GM18907 (cell line): Measurements from ENCODE around the gene CPLX1.
"Not testable (repeated sequence)": the region's sequence is repeated elsewhere in the genome, so short reads cannot be mapped to it uniquely, and the experiment has no call there.

Experiments
- ATAC-seq: cut with Tn5 transposase; IDR thresholded peaks from one replicate; pipeline ENCODE4 v1.9.1; 2021; ENCODE audit warnings: mild to moderate bottlenecking, moderate library complexity; ENCODE audit not compliant: unreplicated experiment

The CPLX1 gene

GRCh38 chr4:742096-742741 is 83.7 kb downstream of the CPLX1 start:
- no peak for ATAC-seq

DNA sequence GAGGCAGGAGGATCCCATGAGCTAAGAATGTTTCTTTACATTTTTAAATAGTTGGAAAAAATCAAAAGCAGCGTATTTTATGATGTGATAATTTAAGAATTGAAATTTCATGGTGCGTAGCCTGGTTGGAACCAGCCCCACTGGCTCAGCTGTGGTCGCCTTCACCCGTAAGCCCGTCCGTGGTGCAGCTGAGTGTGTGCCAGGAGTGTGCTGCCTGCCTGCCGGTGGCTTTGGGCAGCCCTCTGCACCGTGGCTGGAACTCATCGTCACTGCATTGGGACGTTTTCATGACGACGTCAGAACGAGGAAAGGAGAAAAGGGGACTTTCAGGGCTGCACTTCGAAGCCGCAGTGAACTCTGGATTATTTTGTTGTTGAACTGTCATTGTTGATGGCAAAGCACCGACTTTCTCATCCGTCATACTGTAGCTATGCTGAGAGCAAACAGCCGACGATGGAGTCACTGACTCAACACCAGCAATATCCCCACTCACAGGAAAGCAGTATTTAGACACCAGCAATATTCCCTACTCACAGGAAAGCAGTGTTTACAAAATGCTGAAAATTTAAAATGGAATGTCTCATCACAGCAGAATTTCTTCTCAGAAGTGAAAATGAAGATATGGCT is 85.2 kb downstream of the CPLX1 start:
- ATAC-seq: no peak

GRCh38 chr4:740011-740410 is 85.9 kb downstream of the CPLX1 start:
- no peak for ATAC-seq

DNA sequence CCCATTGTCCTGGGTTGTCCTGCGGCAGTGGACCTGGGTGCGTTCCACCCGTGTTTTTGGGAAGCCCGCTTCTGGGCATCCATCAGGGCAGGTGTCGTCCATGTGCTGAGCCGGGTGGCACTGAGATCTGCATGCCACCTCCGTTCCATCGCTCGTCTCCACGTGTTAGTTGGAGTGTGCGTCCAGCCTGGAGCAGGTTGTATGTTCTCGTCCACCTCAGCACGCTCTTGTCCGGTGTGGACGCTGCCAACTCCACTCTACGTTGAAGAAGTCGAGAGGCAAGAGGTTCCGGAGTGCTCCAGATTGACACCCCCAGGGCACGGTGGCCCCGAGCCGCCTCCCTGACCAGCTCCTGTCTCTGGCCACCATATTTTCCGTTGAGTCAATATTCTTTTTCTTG is 86.4 kb downstream of the CPLX1 start:
- no peak for ATAC-seq

- no peak for ATAC-seq
Measured at GRCh38 chr4:738781-739280, 87.1 kb downstream of the CPLX1 start.

GRCh38 chr4:736561-736960 is 89.4 kb downstream of the CPLX1 start:
- not testable (repeated sequence) for ATAC-seq

GRCh38 chr4:735583-735982 is 90.3 kb downstream of the CPLX1 start:
- no peak for ATAC-seq
